Ascending aorta (tissue), 2 donors: ENCODE measurements around the gene GNA15. TPM values are rescaled to one million over a fixed set of nuclear protein-coding genes. Genes with fewer than 3 reads are reported as not detected.

Source experiments
- DNase-seq, 2 donors: peaks; one replicate each; pipeline ENCODE4 v3.0.0-alpha.2; 2019; ENCODE audit warnings: low spot score in 2 of 2
- H3K27ac ChIP-seq, 2 donors: fragments of 200-600 bp; sonication (generic); one replicate each; pipeline ENCODE4 v1.5.1; 2016 to 2017; ENCODE audit warnings: mild to moderate bottlenecking in 1 of 2
- H3K27me3 ChIP-seq: fragments of 200-600 bp; sonication (generic); one replicate; pipeline ENCODE4 v1.5.1; 2017
- H3K36me3 ChIP-seq, 2 donors: fragments of 200-600 bp; sonication (generic); one replicate each; pipeline ENCODE4 v1.5.1; 2016
- H3K4me1 ChIP-seq, 2 donors: fragments of 200-600 bp; sonication (generic); one replicate each; pipeline ENCODE4 v1.5.1; 2016 to 2017; ENCODE audit warnings: mild to moderate bottlenecking in 1 of 2
- H3K4me3 ChIP-seq, 2 donors: fragments of 200-600 bp; sonication (generic); one replicate each; pipeline ENCODE4 v1.5.1; 2016 to 2017; ENCODE audit warnings: mild to moderate bottlenecking in 1 of 2
- H3K9me3 ChIP-seq, 2 donors: fragments of 200-600 bp; sonication (generic); one replicate each; pipeline ENCODE4 v1.5.1; 2016
- intact Hi-C: fragments of 100-400 bp; cut with DNase I; formaldehyde crosslinking; loops from one replicate; pipeline ENCODE4 v1.15.1; 2023
- total RNA-seq: library from RNA; depleted of rRNA; stranded (reverse); fragments of >200 nt; gene quantifications from one replicate; pipeline ENCODE4 v1.1.0, GENCODE V29; 2016
- TF ChIP-seq, protein P1 (sequence below), 3 experiments: fragments of 200-600 bp in 2 of 3; fragments of 450-650 bp in 1 of 3; sonication (generic) in 2 of 3; IDR thresholded peaks; one replicate each; pipeline ENCODE4 v1.5.1; 2016 to 2019; ENCODE audit warnings: antibody characterized with exemption in 3 of 3, mild to moderate bottlenecking in 1 of 3, moderate library complexity in 1 of 3

Gene GNA15
- total RNA-seq, 1 donor from 2014 or later: 7.1 TPM

DNA sequence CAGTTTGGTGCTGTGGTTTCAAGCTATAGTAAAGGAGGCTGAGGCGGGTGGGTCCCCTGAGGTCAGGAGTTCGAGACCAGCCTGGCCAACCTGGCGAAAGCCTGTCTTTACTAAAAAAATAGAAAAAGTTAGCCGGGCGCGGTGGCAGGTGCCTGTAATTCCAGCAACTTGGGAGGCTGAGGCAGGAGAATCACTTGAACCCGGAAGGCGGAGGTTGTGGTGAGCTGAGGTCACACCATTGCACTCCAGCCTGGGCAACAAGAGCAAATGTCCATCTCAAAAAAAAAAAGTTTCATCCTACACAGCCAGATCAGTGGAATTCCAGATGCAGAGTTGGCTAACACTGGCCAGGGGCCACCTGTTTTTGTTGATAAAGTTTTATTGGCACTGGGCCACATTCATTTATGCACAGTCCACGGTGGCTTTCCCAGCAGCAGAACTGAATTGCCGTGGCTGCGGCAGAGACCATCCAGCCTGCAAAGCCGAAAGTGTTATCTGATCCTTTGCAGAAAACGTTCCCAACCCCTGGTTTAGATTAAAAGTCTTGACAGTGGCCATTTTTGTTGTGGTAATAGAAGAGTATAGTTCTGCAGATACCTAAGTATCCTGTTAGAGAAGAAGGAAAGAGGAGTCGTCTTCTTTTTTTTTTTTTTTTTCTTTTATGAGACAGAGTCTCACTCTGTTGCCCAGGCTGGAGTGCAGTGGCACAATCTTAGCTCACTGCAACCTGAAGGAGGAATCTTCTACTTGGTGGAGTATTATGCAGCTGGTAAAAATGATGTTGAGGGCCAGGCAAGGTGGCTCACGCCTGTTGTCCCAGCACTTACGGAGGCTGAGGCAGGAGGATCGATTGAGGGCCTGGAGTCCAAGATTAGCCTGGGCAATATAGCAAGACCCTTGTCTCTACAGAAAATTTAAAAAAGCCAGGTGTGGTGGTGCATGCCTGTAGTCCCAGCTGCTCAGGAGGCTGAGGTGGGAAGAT lies 58.6 kb downstream of the GNA15 start:
- no peak overlapping the region for H3K27ac ChIP-seq
- H3K4me1 ChIP-seq: no peaks in the 10 kb centered on the region
- H3K4me3 ChIP-seq: no peak overlapping the region
- DNase-seq: no peak
- peaks cover 12 to 50% of the 10 kb centered on the region in 2 donors for H3K36me3 ChIP-seq
- TF ChIP-seq, protein P1, sequence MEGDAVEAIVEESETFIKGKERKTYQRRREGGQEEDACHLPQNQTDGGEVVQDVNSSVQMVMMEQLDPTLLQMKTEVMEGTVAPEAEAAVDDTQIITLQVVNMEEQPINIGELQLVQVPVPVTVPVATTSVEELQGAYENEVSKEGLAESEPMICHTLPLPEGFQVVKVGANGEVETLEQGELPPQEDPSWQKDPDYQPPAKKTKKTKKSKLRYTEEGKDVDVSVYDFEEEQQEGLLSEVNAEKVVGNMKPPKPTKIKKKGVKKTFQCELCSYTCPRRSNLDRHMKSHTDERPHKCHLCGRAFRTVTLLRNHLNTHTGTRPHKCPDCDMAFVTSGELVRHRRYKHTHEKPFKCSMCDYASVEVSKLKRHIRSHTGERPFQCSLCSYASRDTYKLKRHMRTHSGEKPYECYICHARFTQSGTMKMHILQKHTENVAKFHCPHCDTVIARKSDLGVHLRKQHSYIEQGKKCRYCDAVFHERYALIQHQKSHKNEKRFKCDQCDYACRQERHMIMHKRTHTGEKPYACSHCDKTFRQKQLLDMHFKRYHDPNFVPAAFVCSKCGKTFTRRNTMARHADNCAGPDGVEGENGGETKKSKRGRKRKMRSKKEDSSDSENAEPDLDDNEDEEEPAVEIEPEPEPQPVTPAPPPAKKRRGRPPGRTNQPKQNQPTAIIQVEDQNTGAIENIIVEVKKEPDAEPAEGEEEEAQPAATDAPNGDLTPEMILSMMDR (IDR thresholded peaks at IDR 0.05): no peak
- intact Hi-C loops: no loop called here
- H3K27me3 ChIP-seq: no peaks in the 10 kb centered on the region
- no peaks in the 10 kb centered on the region for H3K9me3 ChIP-seq

DNA sequence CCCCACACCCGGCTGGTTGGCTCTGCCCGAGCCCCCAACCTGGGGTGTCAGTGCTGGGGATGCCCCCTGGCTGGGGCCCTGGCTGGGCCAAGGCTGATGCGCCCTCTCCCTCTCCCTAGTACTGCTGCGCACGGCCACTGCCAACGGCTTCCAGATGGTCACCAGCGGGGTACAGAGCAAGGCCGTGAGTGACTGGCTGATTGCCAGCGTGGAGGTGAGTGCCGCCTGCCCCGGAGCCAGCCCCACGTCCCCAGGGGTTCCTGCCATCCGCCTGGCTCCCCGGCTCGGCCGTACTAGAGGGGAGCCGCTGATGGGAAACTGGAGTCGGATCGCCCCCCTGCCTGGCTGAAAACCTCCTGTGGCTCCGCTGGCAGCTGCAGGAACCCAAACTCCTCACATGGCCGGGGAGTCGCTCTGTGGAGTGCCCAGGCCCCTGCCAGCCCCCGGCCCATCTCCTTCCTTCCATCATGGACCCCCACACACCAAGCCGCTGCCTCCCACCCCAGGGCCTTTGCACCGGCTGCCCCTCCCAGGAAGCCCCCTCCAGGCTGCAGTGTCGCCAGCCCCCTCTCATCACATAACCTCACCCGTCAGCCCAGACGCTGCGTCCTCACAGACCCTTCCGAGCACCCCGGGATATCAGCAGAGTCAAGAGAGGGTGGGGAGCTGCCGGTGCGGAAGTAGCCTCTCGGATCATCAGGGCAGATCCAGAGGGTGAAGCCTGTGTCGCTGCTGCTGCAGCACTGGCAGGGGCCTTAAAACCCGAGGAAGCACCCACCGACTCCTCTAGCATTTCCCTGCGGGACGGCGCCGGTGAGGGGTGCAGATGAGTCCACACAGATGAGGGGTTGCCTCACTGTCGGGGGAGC lies 60.5 kb downstream of the GNA15 start:
- H3K9me3 ChIP-seq: no peaks in the 10 kb centered on the region
- H3K4me3 ChIP-seq: no peak overlapping the region
- intact Hi-C loops: no loop called here
- H3K4me1 ChIP-seq: no peaks in the 10 kb centered on the region
- H3K27ac ChIP-seq: no peak overlapping the region
- no peak for DNase-seq
- H3K27me3 ChIP-seq: no peaks in the 10 kb centered on the region
- peaks cover 12 to 54% of the 10 kb centered on the region in 2 donors for H3K36me3 ChIP-seq
- TF ChIP-seq, protein P1 (IDR thresholded peaks at IDR 0.05): no peak

DNA sequence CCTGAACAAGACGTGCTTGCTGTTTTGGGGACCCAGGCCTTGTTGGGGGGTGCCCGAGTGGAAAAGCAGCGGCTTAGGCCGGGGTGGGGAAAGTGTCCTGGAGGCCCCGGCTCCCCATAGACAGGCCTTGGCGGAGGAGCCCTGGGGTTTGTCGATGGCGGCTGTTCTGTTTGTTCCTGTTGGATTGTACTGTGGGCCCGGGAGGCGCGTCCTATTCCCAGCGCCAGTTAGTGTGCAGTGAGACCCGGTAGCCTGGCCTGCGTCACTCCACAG lies 61.0 kb downstream of the GNA15 start:
- H3K4me1 ChIP-seq: no peaks in the 10 kb centered on the region
- no peak overlapping the region for H3K27ac ChIP-seq
- TF ChIP-seq, protein P1 (IDR thresholded peaks at IDR 0.05): no peak
- intact Hi-C loops: no loop called here
- no peaks in the 10 kb centered on the region for H3K27me3 ChIP-seq
- H3K9me3 ChIP-seq: no peaks in the 10 kb centered on the region
- DNase-seq: no peak
- peaks cover 12 to 57% of the 10 kb centered on the region in 2 donors for H3K36me3 ChIP-seq
- H3K4me3 ChIP-seq: no peak overlapping the region

DNA sequence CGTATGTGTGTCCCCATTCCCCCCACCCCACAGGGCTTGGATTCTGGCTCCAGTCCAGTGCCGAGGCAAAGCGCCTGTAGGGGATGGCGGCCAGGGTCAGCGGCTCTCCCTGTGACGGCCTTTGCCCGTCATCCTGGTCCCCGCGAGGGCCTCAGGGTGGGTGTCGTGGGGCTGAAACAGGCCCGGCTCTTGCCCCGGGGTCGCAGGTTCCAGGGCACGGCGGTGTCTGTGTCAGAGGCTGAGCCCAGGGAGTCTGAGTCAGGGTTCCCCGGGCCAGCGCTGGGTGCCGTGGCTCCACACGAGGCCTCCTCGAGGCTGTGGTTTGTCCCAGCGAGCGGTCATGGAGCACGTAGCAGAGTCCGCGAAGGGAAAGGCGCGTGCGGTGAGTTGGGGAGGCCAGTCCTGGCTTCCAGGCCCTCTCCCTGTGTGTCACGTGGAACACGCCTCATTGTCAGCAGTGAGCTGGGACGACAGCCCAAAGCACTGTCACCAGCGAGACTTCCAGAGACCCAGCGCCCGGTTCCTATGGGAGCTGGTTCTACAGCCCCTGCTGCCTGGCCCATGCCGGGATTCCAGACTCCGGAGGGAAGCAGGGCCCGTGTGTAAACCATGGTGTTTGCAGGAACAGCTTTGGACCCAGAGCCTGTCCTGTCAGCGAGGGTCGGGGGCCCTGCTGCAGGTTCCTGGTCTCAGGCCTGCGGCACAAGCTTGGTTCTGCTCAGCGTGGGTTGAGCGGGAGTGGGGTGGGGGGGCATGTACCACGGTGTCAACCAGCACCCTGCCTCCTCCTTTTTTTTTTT lies 63.3 kb downstream of the GNA15 start:
- DNase-seq: no peak
- H3K9me3 ChIP-seq: no peaks in the 10 kb centered on the region
- TF ChIP-seq, protein P1 (IDR thresholded peaks at IDR 0.05): no peak
- intact Hi-C loops: no loop called here
- no peak overlapping the region for H3K27ac ChIP-seq
- H3K4me1 ChIP-seq: no peaks in the 10 kb centered on the region
- H3K27me3 ChIP-seq: no peaks in the 10 kb centered on the region
- H3K4me3 ChIP-seq: no peak overlapping the region
- peaks cover 19 to 51% of the 10 kb centered on the region in 2 donors for H3K36me3 ChIP-seq

DNA sequence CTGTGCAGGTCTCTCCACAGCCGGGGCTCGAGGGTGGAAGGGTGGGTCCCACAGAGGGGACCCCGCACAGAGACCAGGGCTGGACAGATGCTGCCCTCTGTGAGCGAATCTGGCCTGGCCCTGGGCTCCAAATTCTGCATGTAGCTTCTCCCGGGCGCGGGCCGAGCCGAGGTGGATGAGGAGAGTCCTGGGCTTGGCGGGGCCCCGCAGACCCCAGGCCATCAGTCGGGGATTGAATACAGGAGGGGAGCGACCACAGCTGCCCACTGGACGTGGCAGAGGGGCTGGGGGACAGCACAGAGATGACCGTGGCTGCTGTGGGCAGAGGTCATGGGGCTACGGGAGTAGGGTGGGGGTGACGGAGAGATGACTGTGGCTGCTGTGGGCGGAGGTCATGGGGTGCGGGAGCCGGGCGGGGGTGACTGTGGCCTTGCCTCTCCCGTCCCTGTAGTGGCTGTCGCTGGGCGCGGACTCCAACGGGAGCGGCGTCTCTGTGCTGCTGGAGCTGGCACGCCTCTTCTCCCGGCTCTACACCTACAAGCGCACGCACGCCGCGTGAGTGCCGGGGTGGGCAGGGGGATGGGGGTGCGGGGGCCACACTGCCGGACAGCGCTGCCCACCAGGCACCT lies 65.4 kb downstream of the GNA15 start:
- Histone ChIP-seq H3K36me3 (peaks cover 31 to 56% of the 10 kb centered on the region in 2 donors), H3K4me3 (no peak overlapping the region), H3K9me3 (no peaks in the 10 kb centered on the region), H3K27me3 (no peaks in the 10 kb centered on the region), H3K27ac (no peak overlapping the region), H3K4me1 (no peaks in the 10 kb centered on the region)
- no peak for DNase-seq
- TF ChIP-seq, protein P1 (IDR thresholded peaks at IDR 0.05): no peak
- intact Hi-C loops: no loop called here
